A673 (cell line): ENCODE results near the gene AREG. TPM values are rescaled to one million over a fixed set of nuclear protein-coding genes. Genes with fewer than 3 reads are reported as not detected.

ENCODE experiments used
- BruUV-seq: library from RNA; stranded (reverse); fragments of 400-500 nt; replicated peaks from 2 replicates; lab custom pipeline; 2021; lab: Mats Ljungman, UMichigan
- CTCF ChIA-PET: fragments of 300-600 bp; sonication (Branson Sonifier 250); formaldehyde crosslinking; loops from one replicate; lab custom pipeline; 2022; ENCODE audit warnings: antibody characterized with exemption; lab: Charles Lee
- POLR2A ChIA-PET: fragments of 300-600 bp; sonication (Branson Sonifier 250); formaldehyde crosslinking; loops from one replicate; lab custom pipeline; 2022; ENCODE audit warnings: antibody characterized with exemption; ENCODE audit not compliant: low non-redundant PET; lab: Charles Lee
- DNase-seq: peaks from one replicate; pipeline ENCODE4 v3.0.0-alpha.2; 2015; ENCODE audit warnings: low spot score
- H3K27ac ChIP-seq: fragments of 200-600 bp; sonication (generic); 2 replicates; pipeline ENCODE4 v1.5.1; 2016; ENCODE audit warnings: mixed run types, low read depth, mild to moderate bottlenecking, mixed read lengths, antibody characterized with exemption, low read length; ENCODE audit not compliant: poor library complexity, severe bottlenecking
- H3K27me3 ChIP-seq: fragments of 200-600 bp; sonication (generic); replicated peaks from 2 replicates; pipeline ENCODE4 v1.6.1; 2017; ENCODE audit warnings: mixed run types, low read depth, mild to moderate bottlenecking, mixed read lengths, antibody characterized with exemption, low read length; ENCODE audit not compliant: insufficient read depth, poor library complexity
- H3K36me3 ChIP-seq: fragments of 200-600 bp; sonication (generic); 2 replicates; pipeline ENCODE4 v1.6.1; 2016; ENCODE audit warnings: mixed run types, mild to moderate bottlenecking, mixed read lengths, antibody characterized with exemption, low read length; ENCODE audit not compliant: insufficient read depth, poor library complexity, severe bottlenecking
- H3K4me1 ChIP-seq: fragments of 200-600 bp; sonication (generic); 2 replicates; pipeline ENCODE4 v1.6.1; 2017; ENCODE audit warnings: mixed run types, mild to moderate bottlenecking, mixed read lengths, antibody characterized with exemption, low read length; ENCODE audit not compliant: insufficient read depth, poor library complexity, severe bottlenecking
- H3K4me3 ChIP-seq: fragments of 200-600 bp; sonication (generic); 2 replicates; pipeline ENCODE4 v1.5.1; 2016; ENCODE audit warnings: low read depth, mixed run types, mild to moderate bottlenecking, mixed read lengths, low read length; ENCODE audit not compliant: poor library complexity, severe bottlenecking
- H3K9me3 ChIP-seq: fragments of 200-600 bp; sonication (generic); 2 replicates; pipeline ENCODE4 v1.6.1; 2016; ENCODE audit warnings: mixed run types, low read depth, mild to moderate bottlenecking, mixed read lengths, antibody characterized with exemption, low read length; ENCODE audit not compliant: poor library complexity, severe bottlenecking
- EZH2 ChIP-seq: fragments of 200-600 bp; sonication (generic); IDR thresholded peaks from 2 replicates; pipeline ENCODE4 v1.6.1; 2017; ENCODE audit warnings: borderline replicate concordance, low read depth, mild to moderate bottlenecking, mixed read lengths, antibody characterized with exemption, low read length; ENCODE audit not compliant: poor library complexity, severe bottlenecking
- intact Hi-C: fragments of 100-400 bp; cut with micrococcal nuclease; formaldehyde crosslinking; loops from one replicate; pipeline ENCODE4 v1.10.0; 2022; ENCODE audit not compliant: unreplicated experiment
- total RNA-seq: library from RNA; stranded (reverse); gene quantifications from 2 replicates; pipeline ENCODE4 v1.2.3, GENCODE V29; 2021
- TF ChIP-seq, protein P1 (sequence below): fragments of 300-800, 200-600 bp; sonication (generic); conservative IDR thresholded peaks from 2 replicates; pipeline ENCODE4 v1.5.1; 2017; ENCODE audit warnings: low read depth, mild to moderate bottlenecking, antibody characterized with exemption, low read length, moderate library complexity, mixed read lengths

AREG gene
- total RNA-seq, 1 experiment from 2014 or later, result not detected

DNA sequence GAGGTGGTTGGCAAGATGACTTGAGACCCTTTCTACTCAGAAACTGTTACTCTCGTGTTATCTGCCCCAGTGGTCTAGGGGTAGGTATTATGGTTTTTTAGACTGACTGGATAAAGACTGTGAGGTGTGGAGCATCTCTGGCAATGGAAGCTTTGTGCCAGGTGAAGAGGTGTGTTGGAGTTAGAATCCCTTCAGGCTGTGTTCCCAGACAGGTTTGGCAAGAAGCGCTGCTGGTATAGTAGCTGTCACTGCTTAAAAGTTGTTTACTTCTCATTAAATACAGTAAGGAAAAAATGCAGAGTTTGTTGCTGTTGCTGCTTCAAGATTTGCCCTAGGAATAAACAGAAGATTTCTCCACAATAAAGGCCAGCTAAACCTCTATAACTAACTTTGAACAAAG is 35.3 kb downstream of the AREG start:
- Histone ChIP-seq H3K4me3 (no peak overlapping the region), H3K4me1 (no peaks in the 10 kb centered on the region), H3K27me3 (no peaks in the 10 kb centered on the region), H3K36me3 (no peaks in the 10 kb centered on the region), H3K9me3 (no peaks in the 10 kb centered on the region), H3K27ac (no peak overlapping the region)
- intact Hi-C loops, result no loop called here
- BruUV-seq, result no TSS peak
- DNase-seq, result no peak
- ChIA-PET POLR2A (no interaction called here), CTCF (no interaction called here)
- no peak for TF ChIP-seq EZH2
- TF ChIP-seq, protein P1, sequence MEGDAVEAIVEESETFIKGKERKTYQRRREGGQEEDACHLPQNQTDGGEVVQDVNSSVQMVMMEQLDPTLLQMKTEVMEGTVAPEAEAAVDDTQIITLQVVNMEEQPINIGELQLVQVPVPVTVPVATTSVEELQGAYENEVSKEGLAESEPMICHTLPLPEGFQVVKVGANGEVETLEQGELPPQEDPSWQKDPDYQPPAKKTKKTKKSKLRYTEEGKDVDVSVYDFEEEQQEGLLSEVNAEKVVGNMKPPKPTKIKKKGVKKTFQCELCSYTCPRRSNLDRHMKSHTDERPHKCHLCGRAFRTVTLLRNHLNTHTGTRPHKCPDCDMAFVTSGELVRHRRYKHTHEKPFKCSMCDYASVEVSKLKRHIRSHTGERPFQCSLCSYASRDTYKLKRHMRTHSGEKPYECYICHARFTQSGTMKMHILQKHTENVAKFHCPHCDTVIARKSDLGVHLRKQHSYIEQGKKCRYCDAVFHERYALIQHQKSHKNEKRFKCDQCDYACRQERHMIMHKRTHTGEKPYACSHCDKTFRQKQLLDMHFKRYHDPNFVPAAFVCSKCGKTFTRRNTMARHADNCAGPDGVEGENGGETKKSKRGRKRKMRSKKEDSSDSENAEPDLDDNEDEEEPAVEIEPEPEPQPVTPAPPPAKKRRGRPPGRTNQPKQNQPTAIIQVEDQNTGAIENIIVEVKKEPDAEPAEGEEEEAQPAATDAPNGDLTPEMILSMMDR, result no peak

DNA sequence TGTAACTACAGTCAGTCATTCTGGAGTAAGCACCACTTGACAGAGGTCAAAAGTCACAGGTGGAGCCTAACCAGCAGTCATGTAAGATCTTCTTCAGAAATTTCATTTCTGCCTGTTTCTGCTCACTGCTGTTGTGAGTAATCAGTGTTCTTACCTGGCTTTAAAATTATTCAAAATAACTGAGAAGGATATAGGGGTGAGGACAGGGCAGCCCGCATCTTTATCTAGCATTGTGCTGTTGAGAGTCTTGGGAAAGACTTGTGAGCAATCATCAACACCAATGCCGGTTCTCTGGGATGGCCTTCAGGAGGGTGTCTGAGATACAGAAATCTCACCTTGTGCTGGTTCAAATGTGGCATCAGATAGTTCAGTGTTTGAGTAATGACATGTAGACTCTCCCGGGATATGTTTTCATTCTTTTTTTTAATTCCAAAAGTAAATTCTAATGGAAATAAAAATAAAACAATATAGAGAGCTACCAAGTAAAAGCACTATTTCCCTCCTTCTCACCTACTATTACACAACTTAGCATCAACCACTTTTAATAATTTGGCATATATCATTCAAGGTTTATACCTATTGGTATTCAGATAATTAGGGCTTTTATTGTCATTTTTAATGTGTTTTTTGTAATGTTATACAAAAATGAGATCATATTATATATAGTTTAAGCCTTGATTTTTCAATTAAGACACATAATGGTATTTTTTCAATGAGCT is 37.1 kb downstream of the AREG start:
- no TSS peak for BruUV-seq
- ChIA-PET CTCF (no interaction called here), POLR2A (no interaction called here)
- TF ChIP-seq, protein P1, result no peak
- TF ChIP-seq EZH2, result no peak
- Histone ChIP-seq H3K4me3 (no peak overlapping the region), H3K4me1 (no peaks in the 10 kb centered on the region), H3K27me3 (no peaks in the 10 kb centered on the region), H3K27ac (no peak overlapping the region), H3K9me3 (no peaks in the 10 kb centered on the region), H3K36me3 (no peaks in the 10 kb centered on the region)
- intact Hi-C loops, result no loop called here
- no peak for DNase-seq

DNA sequence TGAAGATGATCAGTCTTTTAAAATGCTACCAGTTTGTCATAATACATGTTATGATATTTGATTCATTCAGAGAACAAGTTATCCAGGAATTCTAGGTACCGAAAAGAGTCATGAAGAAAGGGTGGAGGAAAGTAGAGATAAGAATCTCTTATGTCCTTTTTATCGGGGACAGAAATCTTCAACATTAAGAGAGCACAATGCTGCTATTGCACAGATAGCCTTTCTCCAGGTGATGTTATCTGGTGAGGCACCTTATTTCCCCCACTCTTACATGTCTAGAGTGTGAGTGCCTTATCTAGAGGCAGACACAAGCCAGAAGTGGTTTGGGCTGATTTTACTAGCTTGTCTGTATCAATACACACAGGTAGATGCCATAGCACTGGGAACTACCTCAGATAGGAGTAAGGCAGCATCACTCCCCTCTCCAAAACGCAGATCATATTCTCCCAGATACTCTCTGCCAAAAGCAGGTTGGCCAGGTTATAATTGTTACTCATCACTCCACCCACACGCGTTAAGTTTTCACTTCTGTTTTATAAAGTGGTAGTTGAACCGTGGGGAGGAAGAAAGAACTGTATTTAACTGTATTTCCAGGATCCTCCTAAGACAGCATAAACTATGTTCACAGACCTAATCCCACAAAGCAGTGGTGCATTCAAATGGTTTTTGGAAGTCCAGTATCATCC is 38.4 kb downstream of the AREG start:
- BruUV-seq, result no TSS peak
- POLR2A ChIA-PET, result no interaction called here

More for the DNA sequence above, 38.4 kb downstream of the AREG start:
- no peaks in the 10 kb centered on the region for H3K4me1 ChIP-seq
- CTCF ChIA-PET, result no interaction called here
- H3K4me3 ChIP-seq, result no peak overlapping the region
- no peaks in the 10 kb centered on the region for H3K27me3 ChIP-seq
- TF ChIP-seq, protein P1, result no peak
- no peak for TF ChIP-seq EZH2
- H3K27ac ChIP-seq, result no peak overlapping the region
- no peaks in the 10 kb centered on the region for H3K36me3 ChIP-seq
- H3K9me3 ChIP-seq, result no peaks in the 10 kb centered on the region
- intact Hi-C loops, result no loop called here
- no peak for DNase-seq
